Measurements from ENCODE around the gene CALML6.
A peak's percentile ranks its signal among the peaks of the same experiment; 100 is the strongest.

The CALML6 gene

GRCh38 chr1:1917304-1917976, 2.4 kb downstream of the CALML6 start:
- Histone ChIP-seq H3K27me3 (ENCODE audit: control insufficient read depth, insufficient read depth, low read length) (peaks cover 15% of the 10 kb centered on the region), H3K4me3 (ENCODE audit: low read length) (no peak overlapping the region), H3K9me3 (replicated peaks; ENCODE audit: low read length) (no peaks in the 10 kb centered on the region), H3K4me1 (ENCODE audit: control insufficient read depth, insufficient read depth, low read length) (peaks cover 15% of the 10 kb centered on the region), H3K36me3 (ENCODE audit: insufficient read depth, low read length) (no peaks in the 10 kb centered on the region), H3K4me2 (ENCODE audit: low read length) (no peak overlapping the region), H3K9ac (ENCODE audit: low read depth, low read length) (no peak overlapping the region)

- Histone ChIP-seq H3K4me2 (ENCODE audit: low read length) (peak overlapping the region; percentile 95), H3K4me3 (ENCODE audit: low read length) (peak overlapping the region; percentile 75), H3K36me3 (ENCODE audit: insufficient read depth, low read length) (no peaks in the 10 kb centered on the region), H3K27me3 (ENCODE audit: control insufficient read depth, insufficient read depth, low read length) (peaks cover 15% of the 10 kb centered on the region), H3K4me1 (ENCODE audit: control insufficient read depth, insufficient read depth, low read length) (peaks cover 15% of the 10 kb centered on the region), H3K9me3 (replicated peaks; ENCODE audit: low read length) (no peaks in the 10 kb centered on the region), H3K9ac (ENCODE audit: low read depth, low read length) (no peak overlapping the region)
Observed at GRCh38 chr1:1917995-1918900, 3.2 kb downstream of the CALML6 start.

GRCh38 chr1:1918901-1919303, 3.8 kb downstream of the CALML6 start, which contains the start of gene TMEM52:
TMEM52 (minus strand) TSS chr1:1919279; CDS start chr1:1919265, 14 bp downstream.
- Histone ChIP-seq H3K4me3 (ENCODE audit: low read length) (peak within 1 kb of the TSS; percentile 75), H3K4me1 (ENCODE audit: control insufficient read depth, insufficient read depth, low read length) (peaks cover 15% of the 10 kb centered on the region), H3K9ac (ENCODE audit: low read depth, low read length) (peak within 1 kb of the TSS; percentile 27), H3K27me3 (ENCODE audit: control insufficient read depth, insufficient read depth, low read length) (peaks cover 15% of the 10 kb centered on the region), H3K4me2 (ENCODE audit: low read length) (peak within 1 kb of the TSS; percentile 95), H3K36me3 (ENCODE audit: insufficient read depth, low read length) (no peaks in the 10 kb centered on the region), H3K9me3 (replicated peaks; ENCODE audit: low read length) (no peaks in the 10 kb centered on the region)

- no peaks in the 10 kb centered on the region for H3K9me3 ChIP-seq (replicated peaks; ENCODE audit: low read length)
- peaks cover 15% of the 10 kb centered on the region for H3K27me3 ChIP-seq (ENCODE audit: control insufficient read depth, insufficient read depth, low read length)
- H3K36me3 ChIP-seq (ENCODE audit: insufficient read depth, low read length), result no peaks in the 10 kb centered on the region
- peak overlapping the region; percentile 27 for H3K9ac ChIP-seq (ENCODE audit: low read depth, low read length)
- peak overlapping the region; percentile 75 for H3K4me3 ChIP-seq (ENCODE audit: low read length)
- H3K4me2 ChIP-seq (ENCODE audit: low read length), result peak overlapping the region; percentile 95
- peaks cover 15% of the 10 kb centered on the region for H3K4me1 ChIP-seq (ENCODE audit: control insufficient read depth, insufficient read depth, low read length)
Observed at GRCh38 chr1:1919304-1920056, 4.4 kb downstream of the CALML6 start.

- H3K9me3 ChIP-seq (replicated peaks; ENCODE audit: low read length), result no peaks in the 10 kb centered on the region
- H3K4me1 ChIP-seq (ENCODE audit: control insufficient read depth, insufficient read depth, low read length), result peaks cover 15% of the 10 kb centered on the region
- peaks cover 12% of the 10 kb centered on the region for H3K27me3 ChIP-seq (ENCODE audit: control insufficient read depth, insufficient read depth, low read length)
- H3K4me3 ChIP-seq (ENCODE audit: low read length), result no peak overlapping the region
- no peak overlapping the region for H3K9ac ChIP-seq (ENCODE audit: low read depth, low read length)
- H3K36me3 ChIP-seq (ENCODE audit: insufficient read depth, low read length), result no peaks in the 10 kb centered on the region
- peak overlapping the region; percentile 95 for H3K4me2 ChIP-seq (ENCODE audit: low read length)
Observed at GRCh38 chr1:1920057-1920607, 5.1 kb downstream of the CALML6 start.

- Histone ChIP-seq H3K27me3 (ENCODE audit: control insufficient read depth, insufficient read depth, low read length) (peaks cover 16% of the 10 kb centered on the region), H3K36me3 (ENCODE audit: insufficient read depth, low read length) (no peaks in the 10 kb centered on the region), H3K4me2 (ENCODE audit: low read length) (no peak overlapping the region), H3K4me1 (ENCODE audit: control insufficient read depth, insufficient read depth, low read length) (peaks cover 15% of the 10 kb centered on the region), H3K4me3 (ENCODE audit: low read length) (no peak overlapping the region), H3K9ac (ENCODE audit: low read depth, low read length) (no peak overlapping the region), H3K9me3 (replicated peaks; ENCODE audit: low read length) (no peaks in the 10 kb centered on the region)
Observed at GRCh38 chr1:1920608-1921458, 5.8 kb downstream of the CALML6 start.

- peaks cover 19% of the 10 kb centered on the region for H3K27me3 ChIP-seq (ENCODE audit: control insufficient read depth, insufficient read depth, low read length)
- no peak overlapping the region for H3K9ac ChIP-seq (ENCODE audit: low read depth, low read length)
Observed at GRCh38 chr1:1921459-1921862, 6.4 kb downstream of the CALML6 start.

GRCh38 chr1:1921901-1922701, 7.0 kb downstream of the CALML6 start:
- no peak overlapping the region for H3K4me2 ChIP-seq (ENCODE audit: low read length)
- no peaks in the 10 kb centered on the region for H3K9me3 ChIP-seq (replicated peaks; ENCODE audit: low read length)
- H3K27me3 ChIP-seq (ENCODE audit: control insufficient read depth, insufficient read depth, low read length), result peaks cover 24% of the 10 kb centered on the region
- H3K9ac ChIP-seq (ENCODE audit: low read depth, low read length), result no peak overlapping the region
- H3K4me1 ChIP-seq (ENCODE audit: control insufficient read depth, insufficient read depth, low read length), result peaks cover 15% of the 10 kb centered on the region
- no peaks in the 10 kb centered on the region for H3K36me3 ChIP-seq (ENCODE audit: insufficient read depth, low read length)
- H3K4me3 ChIP-seq (ENCODE audit: low read length), result no peak overlapping the region

More at GRCh38 chr1:1921459-1921862, 6.4 kb downstream of the CALML6 start:
- no peaks in the 10 kb centered on the region for H3K9me3 ChIP-seq (replicated peaks; ENCODE audit: low read length)
- no peak overlapping the region for H3K4me2 ChIP-seq (ENCODE audit: low read length)
- H3K36me3 ChIP-seq (ENCODE audit: insufficient read depth, low read length), result no peaks in the 10 kb centered on the region
- no peak overlapping the region for H3K4me3 ChIP-seq (ENCODE audit: low read length)
- H3K4me1 ChIP-seq (ENCODE audit: control insufficient read depth, insufficient read depth, low read length), result peaks cover 15% of the 10 kb centered on the region

- no peak overlapping the region for H3K9ac ChIP-seq (ENCODE audit: low read depth, low read length)
- H3K4me2 ChIP-seq (ENCODE audit: low read length), result no peak overlapping the region
- peaks cover 15% of the 10 kb centered on the region for H3K4me1 ChIP-seq (ENCODE audit: control insufficient read depth, insufficient read depth, low read length)
- no peaks in the 10 kb centered on the region for H3K36me3 ChIP-seq (ENCODE audit: insufficient read depth, low read length)
- H3K4me3 ChIP-seq (ENCODE audit: low read length), result no peak overlapping the region
- H3K27me3 ChIP-seq (ENCODE audit: control insufficient read depth, insufficient read depth, low read length), result peaks cover 27% of the 10 kb centered on the region
- H3K9me3 ChIP-seq (replicated peaks; ENCODE audit: low read length), result no peaks in the 10 kb centered on the region
Observed at GRCh38 chr1:1922702-1922955, 7.6 kb downstream of the CALML6 start.
